ENCODE results near the gene COL9A3.
"Not testable (repeated sequence)": the region's sequence is repeated elsewhere in the genome, so short reads cannot be mapped to it uniquely, and the experiment has no call there.

GRCh38 chr20:62848917-62849316, 32.1 kb downstream of the COL9A3 start:
- TF ChIP-seq CTCF (IDR thresholded peaks at IDR 0.05); POLR2AphosphoS5 (IDR thresholded peaks at IDR 0.05; ENCODE audit: low read depth, low read length): not testable (repeated sequence)
